ENCODE results near the gene ARHGAP26. TPM values are rescaled to one million over a fixed set of nuclear protein-coding genes. Genes with fewer than 3 reads are reported as not detected.

ARHGAP26 gene
- total and polyA plus RNA-seq, 2 of the 4 experiments (the other 2 are of a cell fraction) = 0.54 to 0.56 TPM

GRCh38 chr5:143121135-143121475 is 350.9 kb downstream of the ARHGAP26 start:
- Histone ChIP-seq H3K27me3 (ENCODE audit: control insufficient read depth, insufficient read depth, low read length) (no peaks in the 10 kb centered on the region), H3K4ac (ENCODE audit: low read depth, low read length) (no peak overlapping the region), H4K20me1 (ENCODE audit: insufficient read depth, low read length) (no peaks in the 10 kb centered on the region), H3K9me3 (ENCODE audit: control insufficient read depth, insufficient read depth, low read length) (no peaks in the 10 kb centered on the region), H2BK20ac (ENCODE audit: low read depth, low read length) (no peak overlapping the region), H4K91ac (ENCODE audit: insufficient read depth, low read depth, low read length) (no peak overlapping the region), H3K4me3 (ENCODE audit: insufficient read depth, low read depth, low read length) (no peak overlapping the region), H2BK15ac (ENCODE audit: low read depth, low read length) (no peak overlapping the region), H3K9me1 (ENCODE audit: insufficient read depth, low read length) (no peaks in the 10 kb centered on the region; the same call in 1 of the 2 replicates), H4K5ac (ENCODE audit: low read depth, low read length) (no peak overlapping the region), H3K23ac (ENCODE audit: low read depth, low read length) (no peak overlapping the region), H3K79me1 (ENCODE audit: low read depth in 1 of 2, low read length in 2 of 2) (no peaks in the 10 kb centered on the region), H2AK9ac (replicated peaks; ENCODE audit: low read depth, low read length, poor library complexity) (no peak overlapping the region), H3K4me1 (ENCODE audit: control insufficient read depth, insufficient read depth, low read length) (no peaks in the 10 kb centered on the region; the same call in 1 of the 2 replicates), H4K8ac (ENCODE audit: low read depth in 2 of 2, low read length in 2 of 2) (no peak overlapping the region), H2BK5ac (ENCODE audit: low read depth, low read length, poor library complexity, severe bottlenecking) (no peak overlapping the region), H3K9ac (ENCODE audit: low read depth, low read length) (no peak overlapping the region), H2AK5ac (ENCODE audit: low read depth, low read length) (no peak overlapping the region), H3K14ac (replicated peaks; ENCODE audit: low read depth, low read length) (0 out of 2 replicates have a peak overlapping the region, but pooled peaks have one; percentile 21), H3K4me2 (ENCODE audit: low read depth, low read length) (no peak overlapping the region), H3K56ac (ENCODE audit: extremely low read depth, insufficient read depth, low read length) (no peak overlapping the region), H3K27ac (ENCODE audit: insufficient read depth, low read length) (no peak overlapping the region), H2BK120ac (ENCODE audit: low read depth, low read length) (no peak overlapping the region), H2AFZ (replicated peaks; ENCODE audit: low read length, poor library complexity) (no peak overlapping the region), H3K36me3 (ENCODE audit: control insufficient read depth, insufficient read depth, low read length) (no peaks in the 10 kb centered on the region), H3K18ac (ENCODE audit: low read depth, low read length) (no peak overlapping the region)
- dilution Hi-C loops (cut with HindIII; ENCODE audit: low sequenced_read_pairs, unreplicated experiment) (no loop called here), in situ Hi-C loops (cut with MboI; ENCODE audit: low sequenced_read_pairs) (no loop called here), intact Hi-C loops (cut with micrococcal nuclease) (no loop called here)
- no TSS peak for BruUV-seq (replicated peaks)
- TF ChIP-seq RAD21 (IDR thresholded peaks at IDR 0.05; ENCODE audit: low read length) (no peak), FOS (IDR thresholded peaks at IDR 0.05; ENCODE audit: low read depth, low read length) (no peak), POLR2A (IDR thresholded peaks at IDR 0.05; ENCODE audit: low read depth, low read length) (no peak), CHD1 (IDR thresholded peaks at IDR 0.05; ENCODE audit: low read depth, low read length) (no peak), MXI1 (IDR thresholded peaks at IDR 0.05; ENCODE audit: borderline replicate concordance, low read depth, low read length) (no peak)
- ChIA-PET POLR2A (ENCODE audit: unreplicated experiment) (no interaction called here), CTCF (no interaction called here)
- ATAC-seq (ENCODE audit: low read depth) (no peak), DNase-seq (no peak)
- WGBS, 2 experiments (ENCODE audit: extremely low coverage in 2 of 2, insufficient read length in 1 of 2) = 100% methylated on average over 1 of the region's 3 CpGs; no CpG with 5 or more reads in 1 of the 2 experiments
